Neural cell (in vitro differentiated cells): ENCODE results near the gene GLT8D2.

Experiments used
- CTCF ChIP-seq: fragments of 450-650 bp; IDR thresholded peaks from 2 replicates; pipeline ENCODE4 v1.5.1; 2014; ENCODE audit warnings: antibody characterized with exemption, mild to moderate bottlenecking, moderate library complexity; ENCODE audit not compliant: poor library complexity, severe bottlenecking
- POLR2AphosphoS5 ChIP-seq: IDR thresholded peaks from 2 replicates; pipeline ENCODE4 v1.6.1; 2012

GRCh38 chr12:104080764-104081163, 30.8 kb upstream of the GLT8D2 start:
- TF ChIP-seq POLR2AphosphoS5 (no peak), CTCF (no peak)
